GM12874 (cell line): ENCODE measurements around the gene TRPM3.

ENCODE experiments used
- CTCF ChIP-seq: IDR thresholded peaks from 2 replicates; pipeline ENCODE4 v1.5.1; 2011; ENCODE audit warnings: low read depth, mild to moderate bottlenecking, control low read depth, low read length, moderate library complexity; ENCODE audit not compliant: insufficient read depth

TRPM3 gene

GRCh38 chr9:71098801-71099200 lies 22.6 kb downstream of the TRPM3 start:
- no peak for TF ChIP-seq CTCF

GRCh38 chr9:71097671-71098070 lies 23.8 kb downstream of the TRPM3 start:
- no peak for TF ChIP-seq CTCF

DNA sequence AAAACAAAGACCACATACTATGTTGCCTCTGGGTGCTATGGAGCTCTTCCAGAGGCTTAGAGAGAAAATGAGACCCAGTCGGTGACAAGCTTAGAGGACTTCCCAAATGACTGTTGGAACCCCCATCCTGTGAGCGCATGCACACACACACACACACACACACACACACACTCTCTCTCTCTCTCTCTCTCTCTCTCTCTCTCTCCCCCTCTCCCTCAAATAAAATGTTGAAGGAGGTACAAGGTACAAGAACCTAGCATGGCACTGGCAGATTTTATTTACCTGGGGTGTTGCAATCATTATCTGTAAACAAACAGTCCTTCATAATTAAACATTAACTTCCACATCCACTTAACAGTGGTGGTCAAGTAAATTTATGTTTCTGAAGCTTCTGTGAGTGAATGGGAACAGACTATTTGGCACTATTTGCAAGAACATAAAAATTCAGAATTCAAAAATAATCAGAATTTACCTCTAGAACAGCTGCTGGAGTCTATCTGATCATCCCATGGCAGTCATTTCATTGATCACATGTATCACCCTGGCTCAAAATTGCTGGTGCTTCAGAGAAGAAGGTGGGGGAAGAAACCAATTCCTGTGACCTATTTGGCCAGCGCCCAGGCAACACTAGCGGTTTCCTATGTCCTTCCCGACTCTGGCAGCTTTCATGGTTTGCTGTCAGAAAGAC lies 24.9 kb downstream of the TRPM3 start:
- no peak for TF ChIP-seq CTCF

DNA sequence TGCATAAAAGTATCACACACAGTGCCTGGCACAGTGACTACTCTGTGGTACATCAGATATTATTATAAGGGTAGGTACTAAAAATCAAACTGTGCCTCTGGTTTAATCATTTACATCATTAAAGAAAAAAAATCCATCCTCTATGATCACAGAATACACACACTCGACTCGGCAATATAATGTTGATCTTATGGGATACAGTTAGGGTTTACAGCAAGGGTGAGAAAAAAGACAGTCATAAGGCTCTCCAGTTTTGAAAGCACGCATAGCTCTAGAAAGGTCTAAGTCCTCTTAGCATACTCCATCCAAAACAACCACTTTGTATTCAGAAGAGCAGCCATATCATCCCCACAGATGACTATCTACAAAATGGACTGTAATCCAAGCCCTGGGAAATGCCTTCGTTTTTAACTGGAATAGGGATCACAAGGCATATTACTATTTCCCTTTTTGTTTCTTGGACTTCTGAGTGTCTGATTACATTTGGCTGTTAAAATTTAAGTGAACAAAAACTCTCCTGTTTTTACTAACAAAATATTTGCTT lies 26.6 kb downstream of the TRPM3 start:
- TF ChIP-seq CTCF, result no peak

GRCh38 chr9:71090896-71091295 lies 30.5 kb downstream of the TRPM3 start:
- TF ChIP-seq CTCF, result no peak

DNA sequence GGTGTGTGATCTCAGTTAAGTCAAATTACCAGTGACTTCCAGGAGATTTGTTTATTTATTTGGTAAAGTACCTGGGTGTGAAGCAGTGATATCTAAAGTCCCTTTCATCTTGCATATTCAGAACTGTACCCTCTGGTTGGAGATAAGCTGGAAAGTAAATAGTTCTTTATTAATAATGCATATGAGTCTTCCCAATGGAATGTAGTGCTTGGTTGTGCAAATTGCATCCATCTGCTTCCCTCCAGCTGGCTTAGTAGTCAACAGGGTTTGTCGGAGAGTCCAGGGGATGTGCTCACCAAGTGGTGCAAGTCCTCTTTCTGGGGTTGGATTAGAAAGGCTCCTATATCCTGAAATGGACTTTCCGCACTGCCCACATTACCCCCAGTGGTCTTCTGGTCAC lies 42.0 kb downstream of the TRPM3 start:
- TF ChIP-seq CTCF, result no peak

DNA sequence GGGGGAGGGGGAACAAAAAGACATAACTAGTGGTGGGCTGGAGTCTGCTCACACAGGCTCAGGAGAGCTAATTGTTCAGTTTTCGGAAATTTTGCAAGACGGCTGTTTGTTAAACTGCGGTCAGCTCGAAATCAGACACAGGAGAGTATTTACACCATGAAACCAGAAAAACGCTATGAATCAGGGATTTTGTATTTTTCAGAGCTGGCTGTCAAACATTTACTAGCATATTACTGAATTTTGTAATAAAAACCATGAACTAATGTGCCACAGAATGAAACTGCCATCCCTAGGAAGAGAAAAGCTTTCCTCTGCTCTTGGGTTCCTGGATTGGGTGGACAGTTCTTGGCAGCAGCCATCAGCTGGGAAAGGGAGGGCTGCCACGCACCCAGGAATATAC lies 45.3 kb downstream of the TRPM3 start:
- no peak for TF ChIP-seq CTCF
